Activated CD4-positive, alpha-beta T cell treated with anti-CD3 and anti-CD28 coated beads, Interleukin-2, amount 10 ng/mL, durations not matched to agents 7 days and 5 days (primary cell): ENCODE results near the gene FCGBP. TPM values are rescaled to one million over a fixed set of nuclear protein-coding genes. Genes with fewer than 3 reads are reported as not detected.
"Not testable (repeated sequence)": the region's sequence is repeated elsewhere in the genome, so short reads cannot be mapped to it uniquely, and the experiment has no call there.

ENCODE experiments used
- CTCF ChIA-PET: fragments of 350-600 bp; sonication (Branson Sonifier 250); formaldehyde crosslinking; loops from one replicate; lab custom pipeline; 2021; ENCODE audit warnings: antibody characterized with exemption; lab: Charles Lee
- POLR2A ChIA-PET: fragments of 350-600 bp; sonication (Branson Sonifier 250); formaldehyde crosslinking; loops from one replicate; lab custom pipeline; 2021; ENCODE audit warnings: antibody characterized with exemption; lab: Charles Lee
- DNase-seq: peaks from one replicate; pipeline ENCODE4 v3.0.0-alpha.2; 2020
- H3K27ac Mint-ChIP-seq: one replicate; pipeline ENCODE4 v1.8.0; 2021; ENCODE audit warnings: mild to moderate bottlenecking, moderate library complexity, mixed read lengths
- H3K27me3 Mint-ChIP-seq: one replicate; pipeline ENCODE4 v1.8.0; 2021; ENCODE audit warnings: mixed read lengths
- H3K36me3 Mint-ChIP-seq: one replicate; pipeline ENCODE4 v1.8.0; 2021; ENCODE audit warnings: low read depth, mixed read lengths
- H3K4me1 Mint-ChIP-seq: one replicate; pipeline ENCODE4 v1.8.0; 2021; ENCODE audit warnings: mixed read lengths
- H3K4me3 Mint-ChIP-seq: one replicate; pipeline ENCODE4 v1.8.0; 2021; ENCODE audit warnings: mild to moderate bottlenecking, moderate library complexity, mixed read lengths
- H3K9me3 Mint-ChIP-seq: one replicate; pipeline ENCODE4 v1.8.0; 2021; ENCODE audit warnings: mixed read lengths
- total RNA-seq, 2 experiments: library from RNA; stranded (reverse); gene quantifications; one replicate each; pipeline ENCODE4 v1.2.3, GENCODE V29; 2021

Gene FCGBP
- total RNA-seq, 2 experiments from 2014 or later: 7.1 TPM

GRCh38 chr19:39893366-39894235 lies 40.8 kb downstream of the FCGBP start:
- H3K4me3 Mint-ChIP-seq, H3K4me1 Mint-ChIP-seq, H3K9me3 Mint-ChIP-seq, H3K27me3 Mint-ChIP-seq, POLR2A ChIA-PET, DNase-seq, CTCF ChIA-PET, H3K36me3 Mint-ChIP-seq: not testable (repeated sequence)
- H3K27ac Mint-ChIP-seq: peak overlapping the region; percentile 7

- H3K9me3 Mint-ChIP-seq, H3K36me3 Mint-ChIP-seq, DNase-seq, H3K4me1 Mint-ChIP-seq, POLR2A ChIA-PET, H3K4me3 Mint-ChIP-seq, H3K27me3 Mint-ChIP-seq: not testable (repeated sequence)
- peak overlapping the region; percentile 57 for H3K27ac Mint-ChIP-seq
- CTCF ChIA-PET: interaction anchor here (1.1 kb wide), 1 partner anchor 78 kb away, joined by 3 read pairs; the partner anchor contains the start of gene PSMC4
Measured at GRCh38 chr19:39892506-39892902, 41.9 kb downstream of the FCGBP start.

- H3K27ac Mint-ChIP-seq, H3K4me1 Mint-ChIP-seq, H3K27me3 Mint-ChIP-seq, H3K9me3 Mint-ChIP-seq, H3K36me3 Mint-ChIP-seq, DNase-seq, H3K4me3 Mint-ChIP-seq, POLR2A ChIA-PET: not testable (repeated sequence)
- CTCF ChIA-PET: interaction anchor here (1.1 kb wide), 1 partner anchor 79 kb away, joined by 3 read pairs; the partner anchor contains the start of gene PSMC4
Measured at GRCh38 chr19:39891660-39892505, 42.6 kb downstream of the FCGBP start.

GRCh38 chr19:39890755-39891551 lies 43.5 kb downstream of the FCGBP start:
- ChIA-PET POLR2A (no interaction called here), CTCF (interaction anchor here (0.7 kb wide), 4 partner anchors 35 to 908 kb away, joined by 3 read pairs; partner anchors contain the start of genes EGLN2 and PSMC4)
- no peaks in the 10 kb centered on the region for H3K36me3 Mint-ChIP-seq
- no peak for DNase-seq
- H3K4me1 Mint-ChIP-seq: peaks cover 3% of the 10 kb centered on the region
- no peak overlapping the region for H3K4me3 Mint-ChIP-seq
- no peaks in the 10 kb centered on the region for H3K27me3 Mint-ChIP-seq
- no peak overlapping the region for H3K27ac Mint-ChIP-seq
- no peaks in the 10 kb centered on the region for H3K9me3 Mint-ChIP-seq

- H3K4me3 Mint-ChIP-seq, DNase-seq, H3K4me1 Mint-ChIP-seq, H3K36me3 Mint-ChIP-seq, H3K27ac Mint-ChIP-seq, H3K27me3 Mint-ChIP-seq, H3K9me3 Mint-ChIP-seq, POLR2A ChIA-PET: not testable (repeated sequence)
- CTCF ChIA-PET: interaction anchor here (0.7 kb wide), 3 partner anchors 35 to 909 kb away, joined by 3 read pairs; partner anchors contain the start of gene EGLN2
Measured at GRCh38 chr19:39889872-39890754, 44.3 kb downstream of the FCGBP start.

- H3K27ac Mint-ChIP-seq, H3K9me3 Mint-ChIP-seq, CTCF ChIA-PET, H3K27me3 Mint-ChIP-seq, H3K36me3 Mint-ChIP-seq, DNase-seq, H3K4me1 Mint-ChIP-seq, H3K4me3 Mint-ChIP-seq, POLR2A ChIA-PET: not testable (repeated sequence)
Measured at GRCh38 chr19:39887456-39887951, 46.9 kb downstream of the FCGBP start.

- H3K27me3 Mint-ChIP-seq, H3K36me3 Mint-ChIP-seq, DNase-seq, H3K4me3 Mint-ChIP-seq, H3K27ac Mint-ChIP-seq, H3K4me1 Mint-ChIP-seq, H3K9me3 Mint-ChIP-seq, CTCF ChIA-PET, POLR2A ChIA-PET: not testable (repeated sequence)
Measured at GRCh38 chr19:39885821-39886554, 48.4 kb downstream of the FCGBP start.

- H3K36me3 Mint-ChIP-seq, H3K4me1 Mint-ChIP-seq, CTCF ChIA-PET, H3K27ac Mint-ChIP-seq, POLR2A ChIA-PET, H3K4me3 Mint-ChIP-seq, H3K27me3 Mint-ChIP-seq, DNase-seq, H3K9me3 Mint-ChIP-seq: not testable (repeated sequence)
Measured at GRCh38 chr19:39884721-39885120, 49.7 kb downstream of the FCGBP start.

Other genes starting within 250 kb of the FCGBP start
- gene LGALS14, start 230.2 kb downstream of the FCGBP start, total RNA-seq: not detected
- gene CLC, start 196.6 kb downstream of the FCGBP start, total RNA-seq: not detected
- gene LEUTX, start 155.8 kb downstream of the FCGBP start, total RNA-seq: not detected
- 10 to 100 TPM; 10.9 to 11.5 TPM for gene DYRK1B, start 100.5 kb downstream of the FCGBP start, total RNA-seq
- gene FBL, start 88.3 kb downstream of the FCGBP start, total RNA-seq: 100 to 1,000 TPM; 330 to 377 TPM
- gene PSMC4, start 36.5 kb upstream of the FCGBP start, total RNA-seq: 100 to 1,000 TPM; 108 to 122 TPM
- gene ZNF546, start 62.4 kb upstream of the FCGBP start, total RNA-seq: 1 to 10 TPM; 6.1 to 8.9 TPM
- 10 to 100 TPM; 28.3 to 30.5 TPM for gene ZNF780B, start 121.6 kb upstream of the FCGBP start, total RNA-seq
- 10 to 100 TPM; 24.1 to 24.5 TPM for gene ZNF780A, start 156.3 kb upstream of the FCGBP start, total RNA-seq